ENCODE measurements around the gene USP24.
A peak's percentile ranks its signal among the peaks of the same experiment; 100 is the strongest.

Gene USP24

DNA sequence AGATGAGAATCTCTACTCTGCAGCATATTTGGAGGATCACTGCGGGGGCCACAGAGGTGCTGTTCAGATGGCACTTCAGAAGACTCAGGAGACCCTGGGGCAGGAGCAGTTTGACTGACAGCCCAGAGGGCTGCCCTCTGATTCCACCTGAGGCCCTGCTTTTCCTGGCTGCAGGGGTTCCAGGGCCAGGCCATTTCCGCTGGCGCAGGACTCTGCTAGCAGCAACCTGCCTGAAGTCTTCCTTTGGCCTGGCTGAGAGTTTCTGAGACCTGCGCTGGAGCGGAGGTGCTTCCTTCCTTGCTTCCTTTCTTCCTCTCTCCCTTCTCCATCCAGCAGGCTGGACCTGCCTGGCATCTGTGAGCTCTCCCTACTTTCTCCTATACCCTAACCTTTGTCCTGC, 164.0 kb downstream of the USP24 start:
- no peak for DNase-seq

- DNase-seq: no peak
Measured at GRCh38 chr1:55050283-55050682, 164.9 kb downstream of the USP24 start.

- DNase-seq: no peak
Measured at GRCh38 chr1:55049914-55050278, 165.3 kb downstream of the USP24 start.

GRCh38 chr1:55049271-55049913, 165.8 kb downstream of the USP24 start:
- DNase-seq: no peak

DNA sequence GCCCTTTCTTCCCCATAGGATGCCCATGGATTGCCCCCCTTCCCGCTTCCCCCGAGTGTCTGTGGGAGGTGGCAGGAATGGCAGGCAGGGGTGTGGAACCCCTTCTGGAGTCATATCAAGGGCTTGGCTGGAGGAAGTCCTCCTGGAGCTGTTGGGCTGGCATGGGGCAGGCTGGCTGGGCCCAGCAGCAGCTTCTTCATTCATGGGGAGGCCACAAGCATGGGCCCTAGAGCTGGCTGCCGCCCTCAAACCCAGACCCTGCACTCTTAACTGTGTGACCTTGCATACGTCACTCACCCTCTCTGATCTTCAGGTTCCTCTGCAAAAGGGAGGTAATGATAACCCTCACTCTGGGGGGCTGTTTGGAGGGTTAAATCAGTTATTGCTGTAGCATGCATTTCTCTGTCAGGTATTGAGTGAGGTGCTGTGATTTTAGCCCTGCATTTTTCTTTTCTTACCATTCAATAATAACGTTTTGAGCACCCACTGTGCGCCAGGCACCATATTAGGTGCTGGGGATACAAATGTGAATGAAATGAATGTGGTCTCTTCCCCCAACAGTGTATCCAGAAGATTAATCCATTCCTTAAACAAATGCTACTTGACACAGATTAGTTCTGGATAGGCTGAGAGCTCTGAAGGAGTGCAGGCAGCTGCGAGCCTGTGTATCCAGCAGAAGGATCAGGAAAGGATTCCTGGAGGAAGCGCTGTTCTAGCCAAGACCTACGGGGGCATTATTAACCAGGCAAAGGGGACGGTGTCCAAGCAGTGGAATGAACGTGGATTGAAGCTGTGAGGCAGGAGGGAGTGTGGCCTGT, 166.5 kb downstream of the USP24 start:
- DNase-seq: no peak

GRCh38 chr1:55047611-55048010, 167.6 kb downstream of the USP24 start:
- no peak for DNase-seq

DNA sequence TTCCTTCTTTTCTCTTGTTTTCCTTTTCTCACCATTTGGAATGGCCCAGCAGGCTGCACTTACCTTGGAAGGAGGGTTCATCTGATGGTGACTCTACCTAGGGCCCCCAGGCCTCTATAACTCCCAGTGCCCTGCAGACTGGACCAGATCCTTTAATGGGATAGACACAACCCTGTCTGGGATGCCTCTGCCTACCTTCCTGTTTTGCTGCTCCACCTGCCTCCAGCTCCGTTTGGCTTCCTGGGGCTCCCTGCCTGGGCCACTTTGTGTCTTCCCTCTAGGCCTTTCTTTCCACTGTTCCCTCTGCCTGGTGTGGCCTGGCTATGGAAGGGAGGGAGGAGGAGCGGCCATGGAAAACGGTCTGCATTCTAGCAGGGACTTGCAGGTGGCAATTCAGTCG, 168.3 kb downstream of the USP24 start:
- DNase-seq: no peak

GRCh38 chr1:55045430-55045829, 169.7 kb downstream of the USP24 start:
- no peak for DNase-seq

- no peak for DNase-seq
Measured at GRCh38 chr1:55044617-55045397, 170.4 kb downstream of the USP24 start.

DNA sequence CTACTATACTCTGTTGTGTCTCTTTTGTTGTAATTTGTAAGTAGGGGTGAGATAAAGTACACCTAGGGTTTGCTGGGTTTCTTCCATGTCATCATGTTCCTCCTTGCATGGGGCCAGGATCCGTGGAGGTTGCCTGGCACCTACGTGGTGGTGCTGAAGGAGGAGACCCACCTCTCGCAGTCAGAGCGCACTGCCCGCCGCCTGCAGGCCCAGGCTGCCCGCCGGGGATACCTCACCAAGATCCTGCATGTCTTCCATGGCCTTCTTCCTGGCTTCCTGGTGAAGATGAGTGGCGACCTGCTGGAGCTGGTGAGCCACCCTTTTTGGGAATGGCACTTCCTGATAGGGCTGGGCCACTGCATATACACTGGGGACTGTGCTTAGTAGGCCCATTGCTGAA, 171.4 kb downstream of the USP24 start:
- no peak for DNase-seq

- no peak for DNase-seq
Measured at GRCh38 chr1:55043011-55043410, 172.2 kb downstream of the USP24 start.

GRCh38 chr1:55041613-55042012, 173.6 kb downstream of the USP24 start:
- DNase-seq: no peak

DNA sequence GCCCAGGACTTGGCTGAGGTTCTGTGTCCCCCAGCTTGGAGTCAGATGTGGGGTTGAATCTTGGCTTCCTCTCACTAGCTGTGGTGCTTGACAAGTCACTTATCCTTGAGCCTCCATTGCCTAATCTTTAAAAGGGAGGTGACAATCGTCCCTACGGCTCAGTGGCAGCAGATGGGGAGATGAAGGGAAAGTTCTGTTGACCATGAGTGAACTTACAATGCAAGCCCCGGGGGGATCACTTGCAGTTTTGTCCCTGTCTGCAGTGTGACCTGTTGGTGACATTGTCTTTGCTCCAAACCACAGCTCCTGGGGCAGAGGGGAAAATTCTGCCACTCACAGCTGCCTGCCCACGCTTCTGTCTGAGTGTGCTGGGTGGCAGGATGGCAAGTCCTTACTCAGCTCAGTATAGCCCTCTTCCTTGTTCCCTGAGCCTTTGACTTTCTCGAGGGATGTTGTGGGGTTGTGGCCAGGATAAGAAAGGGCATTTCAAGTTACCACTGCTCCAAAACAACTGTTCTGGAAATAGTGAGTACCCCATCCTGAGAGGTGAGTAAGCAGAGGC, 174.2 kb downstream of the USP24 start:
- peak; percentile 16 for DNase-seq

DNA sequence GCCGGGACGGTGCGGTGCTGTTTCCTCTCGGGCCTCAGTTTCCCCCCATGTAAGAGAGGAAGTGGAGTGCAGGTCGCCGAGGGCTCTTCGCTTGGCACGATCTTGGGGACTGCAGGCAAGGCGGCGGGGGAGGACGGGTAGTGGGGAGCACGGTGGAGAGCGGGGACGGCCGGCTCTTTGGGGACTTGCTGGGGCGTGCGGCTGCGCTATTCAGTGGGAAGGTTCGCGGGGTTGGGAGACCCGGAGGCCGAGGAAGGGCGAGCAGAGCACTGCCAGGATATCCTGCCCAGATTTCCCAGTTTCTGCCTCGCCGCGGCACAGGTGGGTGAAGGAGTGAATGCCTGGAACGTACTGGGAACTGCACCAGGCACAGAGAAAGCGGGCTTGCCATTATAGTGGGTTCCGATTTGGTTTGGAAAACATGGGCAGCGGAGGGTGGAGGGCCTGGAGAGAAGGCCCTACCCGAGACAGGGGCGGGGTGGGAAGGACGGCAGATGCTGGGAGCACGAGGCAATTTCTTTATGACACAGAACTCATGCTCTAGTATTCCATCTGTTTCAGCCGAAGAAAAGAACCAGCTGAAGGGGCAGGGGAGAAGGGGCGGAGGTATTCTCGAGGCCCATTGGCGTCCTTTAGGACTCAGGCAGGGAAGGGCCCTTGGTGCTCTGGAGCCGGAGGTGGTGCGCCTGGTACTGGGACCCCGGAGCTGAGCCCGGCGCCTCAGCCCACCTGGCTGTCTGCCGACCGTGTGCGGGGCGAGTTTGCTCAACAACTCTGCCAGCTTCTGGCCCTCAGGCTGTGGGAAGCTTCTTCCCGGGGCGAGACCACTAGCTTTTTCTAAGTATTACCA, 174.9 kb downstream of the USP24 start:
- DNase-seq: peak; percentile 41

GRCh38 chr1:55039342-55040082, 175.7 kb downstream of the USP24 start, which contains the start of gene PCSK9:
Gene PCSK9, plus strand, starts transcription at chr1:55039548. Its CDS starts 290 bp downstream, at chr1:55039838.
- DNase-seq: peak; percentile 84

- no peak for DNase-seq
Measured at GRCh38 chr1:55038974-55039341, 176.2 kb downstream of the USP24 start.

DNA sequence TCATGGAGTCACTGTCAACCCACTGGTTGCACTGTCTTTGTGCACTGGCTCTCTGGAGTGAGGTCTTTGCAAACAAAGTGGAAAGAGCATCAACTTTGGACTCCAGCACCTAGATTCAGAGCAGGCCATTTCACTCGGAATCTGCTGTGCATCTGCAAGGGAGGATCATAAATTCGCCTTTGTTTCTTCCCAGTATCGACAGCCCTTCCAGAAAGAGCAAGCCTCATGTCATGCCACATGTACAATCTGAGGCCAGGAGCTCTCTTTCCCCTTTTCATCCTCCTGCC, 176.7 kb downstream of the USP24 start:
- no peak for DNase-seq

GRCh38 chr1:55037733-55038551, 177.2 kb downstream of the USP24 start:
- DNase-seq: no peak

DNA sequence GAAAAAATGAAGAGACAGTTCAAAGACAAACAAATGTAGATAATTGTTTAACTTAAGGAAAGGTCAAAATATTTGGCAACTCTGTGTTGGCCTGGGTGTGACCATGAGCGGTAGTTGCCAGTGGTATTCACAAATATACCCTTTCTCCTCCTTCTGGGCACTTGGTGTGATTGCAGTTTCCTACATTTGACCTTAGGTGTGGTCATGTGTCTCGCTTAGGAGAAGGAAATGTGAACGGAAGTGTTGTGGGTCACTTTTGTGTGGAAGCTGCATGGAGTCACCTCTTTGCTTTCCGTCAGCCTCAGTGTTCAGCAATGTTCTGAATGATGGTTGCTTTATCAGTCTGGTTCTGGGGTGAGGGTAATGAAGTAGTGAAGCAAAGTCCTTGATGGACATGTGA, 179.3 kb downstream of the USP24 start:
- no peak for DNase-seq

- no peak for DNase-seq
Measured at GRCh38 chr1:55034476-55035133, 180.6 kb downstream of the USP24 start.

Data from right kidney (tissue), 1 donor.